Measurements from ENCODE around the gene CADPS.

Gene CADPS

GRCh38 chr3:62872318-62872717 is 2.9 kb downstream of the CADPS start:
- no peak for DNase-seq

GRCh38 chr3:62870321-62870720 is 4.9 kb downstream of the CADPS start:
- DNase-seq: no peak

DNA sequence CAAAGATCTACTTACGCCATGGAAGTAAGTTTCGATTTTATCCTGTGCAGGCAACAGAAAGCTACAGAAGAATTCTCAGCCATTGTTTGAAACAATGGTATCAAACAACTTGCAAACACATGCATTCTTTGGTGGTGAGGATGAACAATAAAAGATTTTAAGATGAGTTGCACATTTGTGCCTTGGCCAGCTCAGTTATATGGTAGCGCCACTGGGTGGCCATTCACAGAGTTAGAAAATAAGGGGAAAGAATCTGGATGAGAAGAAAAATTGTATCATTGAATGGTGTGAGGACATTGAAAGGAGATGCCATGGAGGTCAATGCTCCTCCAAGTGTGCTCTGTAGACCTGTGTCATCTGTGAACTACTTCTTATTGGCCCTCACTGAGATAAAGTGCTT is 11.6 kb downstream of the CADPS start:
- DNase-seq: no peak

- DNase-seq: no peak
Observed at GRCh38 chr3:62859203-62859791, 15.9 kb downstream of the CADPS start.

- DNase-seq: no peak
Observed at GRCh38 chr3:62845996-62846395, 29.2 kb downstream of the CADPS start.

GRCh38 chr3:62843508-62843907 is 31.7 kb downstream of the CADPS start:
- DNase-seq: no peak

DNA sequence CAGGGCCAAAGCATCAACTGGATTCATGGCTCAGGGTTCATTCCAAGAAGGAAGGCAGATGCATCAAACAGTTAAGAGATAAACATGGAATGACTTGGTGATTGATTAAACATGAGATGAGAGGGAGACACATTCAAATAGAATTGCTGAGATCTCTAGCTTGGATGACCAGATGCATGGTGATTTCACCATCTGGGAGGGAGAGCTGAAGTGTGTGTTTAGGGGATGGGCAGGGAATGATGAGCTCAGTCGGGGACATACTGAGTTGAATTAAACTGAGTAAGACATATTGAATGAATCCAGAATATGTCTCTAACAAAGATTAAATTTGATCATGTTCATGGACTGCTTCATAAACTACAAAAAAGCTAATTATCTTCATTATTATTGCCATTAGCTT is 35.5 kb downstream of the CADPS start:
- no peak for DNase-seq

- no peak for DNase-seq
Observed at GRCh38 chr3:62837145-62837787, 38.0 kb downstream of the CADPS start.

DNA sequence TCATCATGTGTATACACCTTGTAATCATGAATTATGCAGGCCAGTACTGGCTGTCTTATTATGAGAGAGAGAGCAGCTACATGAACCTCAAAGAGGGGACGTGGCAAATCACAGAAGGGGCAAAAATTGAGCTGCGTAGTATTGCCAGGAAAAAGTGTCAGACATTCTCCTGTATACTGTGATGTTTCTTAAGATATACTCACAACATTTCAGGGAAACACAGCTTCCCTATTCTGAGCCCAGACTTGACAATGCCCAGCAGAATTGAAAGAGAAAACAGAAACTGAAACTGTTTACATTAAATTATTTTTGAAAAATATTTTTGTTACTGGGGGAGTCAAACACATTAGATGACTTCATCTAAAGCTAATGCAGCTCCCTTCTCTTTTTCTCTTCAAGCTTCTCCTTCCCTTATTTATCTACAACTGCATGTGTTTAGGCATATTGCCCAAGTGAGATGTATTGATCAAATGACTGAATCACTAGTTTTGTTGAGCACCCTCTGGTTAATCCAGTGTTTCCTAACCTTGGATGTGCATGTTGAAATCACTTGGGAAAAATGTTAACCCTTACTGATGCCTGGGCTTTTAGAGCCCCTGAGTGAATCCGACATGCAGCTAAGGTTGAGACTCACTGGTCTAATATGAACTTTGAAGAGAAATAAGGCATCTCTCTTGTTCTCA is 39.5 kb downstream of the CADPS start:
- no peak for DNase-seq

DNA sequence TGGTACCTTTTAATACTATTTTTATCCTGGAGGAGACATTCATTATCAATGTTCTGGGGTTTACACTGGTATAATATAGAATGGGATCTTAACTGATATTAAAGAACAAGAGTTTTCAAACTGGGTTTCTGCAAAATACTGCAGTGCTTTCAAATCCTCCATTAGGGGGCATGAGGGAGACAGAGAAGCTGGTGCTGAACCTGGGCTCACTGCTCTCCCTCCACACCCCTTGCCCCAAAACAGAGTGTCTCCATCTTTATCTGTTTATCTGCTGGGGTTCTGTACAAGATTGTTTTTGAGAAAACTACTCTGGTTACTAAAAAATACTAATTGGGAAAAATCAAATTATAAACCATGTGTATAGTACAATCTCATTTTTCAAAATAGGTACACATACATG is 41.7 kb downstream of the CADPS start:
- no peak for DNase-seq

- no peak for DNase-seq
Observed at GRCh38 chr3:62832553-62832952, 42.7 kb downstream of the CADPS start.

DNA sequence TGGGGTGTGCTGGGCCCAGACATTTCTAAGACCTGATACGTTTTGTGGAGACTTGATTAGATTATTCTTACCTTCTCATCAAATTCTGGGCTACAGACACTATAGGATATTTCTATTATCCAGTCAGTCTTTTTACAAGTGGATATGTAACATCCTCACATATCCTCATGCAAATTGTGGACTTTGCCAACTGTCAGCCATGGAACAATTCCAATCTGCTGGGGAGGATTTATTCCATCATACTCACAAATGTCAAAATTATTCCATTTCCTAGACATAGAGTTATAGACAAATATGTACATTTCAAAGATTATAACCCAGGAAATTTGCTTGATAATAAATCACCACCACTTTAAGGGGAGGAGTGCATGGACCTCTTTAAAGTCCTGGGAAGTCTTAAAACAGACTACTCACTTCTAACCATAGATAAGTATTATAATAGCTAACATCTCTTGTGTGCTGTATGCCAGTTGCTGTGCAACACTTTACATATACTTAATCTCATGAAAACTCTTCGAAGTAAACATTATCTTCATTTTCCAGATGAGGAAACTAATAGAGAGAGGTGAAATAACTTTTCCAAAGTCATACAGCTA is 44.4 kb downstream of the CADPS start:
- DNase-seq: no peak

DNA sequence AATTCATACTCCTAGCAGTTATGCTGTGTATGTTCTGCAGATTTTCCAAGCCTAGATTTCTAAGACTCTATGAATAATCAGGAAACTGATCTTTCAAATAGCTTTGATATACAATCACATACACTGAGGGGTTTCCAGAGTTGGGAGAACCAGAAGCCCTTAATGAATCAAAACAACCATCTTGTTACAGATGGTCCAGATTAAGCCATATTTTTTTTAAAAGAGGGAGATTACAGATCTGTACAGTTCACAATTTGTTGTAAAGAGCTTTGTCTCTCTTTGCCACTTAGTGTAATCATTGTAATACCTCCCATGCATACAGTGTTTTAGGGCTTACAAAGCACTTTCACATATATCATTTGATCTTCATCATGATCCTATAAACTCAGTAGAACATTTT is 47.7 kb downstream of the CADPS start:
- no peak for DNase-seq

DNA sequence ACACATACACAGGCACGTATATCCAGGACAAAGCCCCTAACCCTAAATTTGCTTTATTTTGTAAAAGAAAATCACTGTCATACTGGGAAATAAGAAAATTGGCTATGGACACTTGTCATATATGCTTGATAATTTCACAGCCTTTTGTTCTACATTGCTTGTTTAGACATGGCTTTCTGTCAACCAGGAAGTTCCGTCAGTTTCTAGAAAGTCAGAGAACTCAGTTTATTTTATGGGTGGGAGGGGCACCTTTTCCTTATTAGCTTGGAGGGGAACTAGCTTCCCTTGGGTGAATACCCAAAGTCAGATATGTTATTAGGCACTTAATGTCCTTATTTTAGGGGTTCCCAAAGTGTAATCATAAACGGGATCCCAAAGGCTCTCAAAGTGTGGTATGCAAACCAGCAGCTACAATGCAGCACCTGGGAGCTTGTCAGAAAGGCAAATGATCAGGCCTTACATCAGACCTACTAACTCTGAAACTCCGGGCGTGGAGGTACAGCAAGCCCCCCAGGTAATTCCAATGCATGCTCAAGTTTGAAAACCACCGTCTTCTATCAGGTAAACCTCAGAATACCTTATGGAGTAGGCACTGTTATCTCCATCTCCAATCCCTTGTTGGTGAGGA is 50.1 kb downstream of the CADPS start:
- no peak for DNase-seq

DNA sequence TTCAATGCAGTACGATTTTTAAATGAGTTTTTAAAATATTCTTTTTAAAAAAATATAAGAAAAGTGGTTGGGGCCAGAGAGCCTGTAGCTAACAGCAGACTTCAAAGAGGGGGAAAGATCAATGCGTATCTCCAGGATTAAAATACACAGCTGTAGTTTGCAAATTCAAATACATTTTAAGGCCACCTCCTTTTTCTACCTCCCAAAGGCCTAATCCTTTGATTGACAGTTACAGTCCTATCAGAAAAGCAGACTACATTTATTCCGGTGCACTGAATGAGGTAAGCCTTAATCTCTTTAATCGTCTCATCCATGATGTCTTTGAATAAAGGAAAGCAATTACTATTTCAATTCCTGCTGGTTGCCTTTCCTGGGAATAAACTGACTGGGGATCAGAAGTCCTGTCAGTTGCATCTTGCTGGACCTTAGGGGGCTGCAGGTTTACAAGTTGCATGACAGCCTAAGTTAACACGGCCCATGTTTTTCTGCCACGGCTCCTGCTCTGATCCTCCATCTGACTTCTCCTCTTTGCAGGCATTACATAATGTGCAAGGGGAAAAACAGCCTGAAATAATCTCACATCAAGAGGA is 51.7 kb downstream of the CADPS start:
- DNase-seq: no peak

DNA sequence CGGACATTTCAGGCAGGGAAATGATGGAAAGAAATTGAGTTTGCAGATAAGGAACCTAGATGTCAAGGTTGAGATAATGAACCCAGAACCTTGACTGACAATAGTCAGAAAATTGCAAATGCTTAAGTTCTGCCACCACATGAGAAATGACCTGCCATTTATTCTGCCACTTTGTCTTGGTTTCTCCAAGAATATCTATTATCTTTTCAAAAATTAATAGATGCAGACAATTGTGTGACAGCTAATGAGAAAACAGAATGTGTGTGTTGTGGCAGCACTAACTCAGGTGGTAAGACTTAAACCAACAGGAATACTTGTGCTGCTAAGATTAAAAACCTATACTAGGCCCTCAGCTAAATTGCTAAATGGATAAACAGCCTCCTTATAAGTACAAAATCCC is 52.3 kb downstream of the CADPS start:
- DNase-seq: no peak

DNA sequence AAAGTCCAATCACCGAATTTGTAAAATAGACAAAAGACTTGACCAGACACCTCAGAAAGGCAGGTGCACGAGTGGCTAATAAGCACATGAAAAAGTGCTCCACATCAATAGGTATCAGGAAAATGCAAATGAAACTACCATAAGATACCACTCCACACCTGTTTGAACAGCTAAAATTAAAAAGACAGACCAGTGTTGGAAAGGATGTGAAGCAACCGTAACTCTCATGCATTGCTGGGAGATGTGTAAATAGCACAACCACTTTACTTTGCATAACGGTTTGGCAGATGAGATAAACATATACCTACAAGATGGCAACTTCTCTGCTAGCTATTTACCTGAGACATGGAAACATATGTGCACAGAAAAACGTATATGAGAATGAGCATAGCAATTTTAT is 56.9 kb downstream of the CADPS start:
- no peak for DNase-seq

GRCh38 chr3:62817678-62818077 is 57.5 kb downstream of the CADPS start:
- no peak for DNase-seq

GRCh38 chr3:62815981-62816380 is 59.2 kb downstream of the CADPS start:
- no peak for DNase-seq

DNA sequence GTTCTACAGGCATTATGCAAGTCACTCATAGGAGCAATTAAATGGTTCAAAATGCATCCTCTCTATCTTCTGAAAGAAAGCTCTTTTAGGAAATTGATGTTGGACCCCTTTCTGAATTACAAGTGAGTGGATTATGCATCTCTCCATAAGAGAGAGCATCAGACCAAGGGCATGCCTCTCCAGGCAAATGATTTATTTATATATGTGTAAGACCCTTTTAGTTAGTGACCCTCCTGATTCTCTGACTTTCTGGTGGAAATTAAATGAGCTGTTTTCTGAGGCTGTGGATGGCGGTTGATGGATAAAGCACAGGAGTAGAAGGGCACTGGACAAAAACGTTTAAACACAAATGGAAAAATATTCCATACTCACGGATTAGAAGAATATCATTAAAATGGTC is 62.6 kb downstream of the CADPS start:
- no peak for DNase-seq

- no peak for DNase-seq
Observed at GRCh38 chr3:62811119-62811518, 64.1 kb downstream of the CADPS start.

- DNase-seq: no peak
Observed at GRCh38 chr3:62809369-62809768, 65.8 kb downstream of the CADPS start.

DNA sequence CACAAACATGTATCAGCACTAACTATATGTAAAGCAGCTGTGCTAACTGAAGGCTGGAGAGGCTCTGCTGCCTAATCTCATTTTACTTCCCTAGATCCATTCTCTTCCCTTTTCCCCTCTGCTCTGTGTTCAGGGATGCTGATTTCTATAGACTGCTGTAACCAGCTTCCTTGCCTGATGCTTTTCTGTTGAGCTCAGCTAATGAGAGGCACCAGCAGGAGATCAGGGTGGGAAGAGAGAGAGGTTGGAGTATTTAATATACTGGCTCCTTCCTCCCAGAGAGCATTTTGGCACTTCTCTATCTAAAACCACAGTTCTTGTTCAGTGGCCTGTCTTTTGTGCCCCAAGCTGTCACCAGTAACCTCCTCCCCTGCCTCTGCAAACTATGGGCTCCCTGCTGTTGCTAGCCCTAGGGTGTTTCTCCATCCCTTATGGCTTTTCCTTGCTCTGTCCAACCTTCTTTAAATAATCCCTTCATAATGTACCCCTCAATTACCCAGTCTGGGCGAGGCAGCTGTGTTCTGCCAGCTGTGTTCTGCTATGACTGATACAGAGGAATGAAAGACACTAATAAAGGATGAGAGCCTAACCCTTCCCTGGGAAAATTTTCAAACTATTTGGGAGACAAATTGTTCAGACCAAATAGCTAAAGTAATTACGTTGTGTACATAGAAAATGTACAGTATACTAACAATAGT is 69.5 kb downstream of the CADPS start:
- no peak for DNase-seq

Measured in amniotic stem cell (primary cell).